GM03348 (cell line): ENCODE measurements around the gene ANKZF1.
A peak's percentile ranks its signal among the peaks of the same experiment; 100 is the strongest.

ENCODE experiments used
- DNase-seq: peaks from one replicate; pipeline ENCODE4 v3.0.0; 2012; ENCODE audit warnings: low spot score

The ANKZF1 gene

GRCh38 chr2:219228041-219228910, 1.3 kb upstream of the ANKZF1 start:
- DNase-seq, result peak; percentile 11

- no peak for DNase-seq
Observed at GRCh38 chr2:219228911-219229304, 698 bp upstream of the ANKZF1 start.

GRCh38 chr2:219230059-219230540, 494 bp downstream of the ANKZF1 start:
- DNase-seq, result peak; percentile 57

GRCh38 chr2:219234331-219234730, 4.7 kb downstream of the ANKZF1 start:
- DNase-seq, result no peak

- DNase-seq, result no peak
Observed at GRCh38 chr2:219243291-219243761, 13.7 kb downstream of the ANKZF1 start.

GRCh38 chr2:219244789-219245147, 15.2 kb downstream of the ANKZF1 start:
- no peak for DNase-seq

GRCh38 chr2:219245148-219245898, 15.7 kb downstream of the ANKZF1 start, which contains the start of the genes GLB1L and STK16:
GLB1L (minus strand) TSS chr2:219245444; CDS start chr2:219243573, 1,871 bp downstream.
STK16 (plus strand) TSS chr2:219245479; CDS start chr2:219246000, 521 bp downstream.
- DNase-seq, result peak; percentile 96

- peak; percentile 9 for DNase-seq
Observed at GRCh38 chr2:219245899-219246230, 16.3 kb downstream of the ANKZF1 start.

- DNase-seq, result no peak
Observed at GRCh38 chr2:219246559-219246958, 17.0 kb downstream of the ANKZF1 start.

GRCh38 chr2:219247678-219248642, 18.4 kb downstream of the ANKZF1 start:
- no peak for DNase-seq

GRCh38 chr2:219248845-219249202, 19.2 kb downstream of the ANKZF1 start:
- DNase-seq, result no peak

GRCh38 chr2:219249203-219249980, 19.8 kb downstream of the ANKZF1 start:
- DNase-seq, result peak; percentile 73

- DNase-seq, result no peak
Observed at GRCh38 chr2:219250049-219250781, 20.6 kb downstream of the ANKZF1 start.

- peak; percentile 8 for DNase-seq
Observed at GRCh38 chr2:219251656-219252055, 22.1 kb downstream of the ANKZF1 start.

GRCh38 chr2:219252084-219252483, 22.5 kb downstream of the ANKZF1 start:
- no peak for DNase-seq

- peak; percentile 11 for DNase-seq
Observed at GRCh38 chr2:219252570-219252899, 22.9 kb downstream of the ANKZF1 start.

GRCh38 chr2:219252900-219253752, 23.5 kb downstream of the ANKZF1 start, which contains the start of gene TUBA4B:
TUBA4B (plus strand) TSS chr2:219253243; CDS start chr2:219253408, 165 bp downstream.
- DNase-seq, result peak; percentile 50

GRCh38 chr2:219253753-219254589, 24.4 kb downstream of the ANKZF1 start, which contains the start of gene TUBA4A:
TUBA4A (minus strand) TSS chr2:219253918; CDS start chr2:219253858, 60 bp downstream.
- DNase-seq, result peak; percentile 97
